IMR-90 (cell line): Measurements from ENCODE around the gene NADK2. TPM values are rescaled to one million over a fixed set of nuclear protein-coding genes. Genes with fewer than 3 reads are reported as not detected.

Experiments used
- ATAC-seq: fragments of 200-7000 bp; cut with Tn5 transposase; 2 replicates; pipeline ENCODE4 v1.9.1; 2020; ENCODE audit warnings: low read depth, mild to moderate bottlenecking, moderate library complexity
- BruUV-seq: library from RNA; stranded (reverse); fragments of 400-500 nt; replicated peaks from 2 replicates; lab custom pipeline; 2021; lab: Mats Ljungman, UMichigan
- CTCF ChIA-PET: fragments of 300-600 bp; formaldehyde crosslinking; extraction: SDS; loops from one replicate; lab custom pipeline; 2021; ENCODE audit warnings: antibody characterized with exemption; lab: Yijun Ruan, JAX
- POLR2A ChIA-PET: fragments of 300-600 bp; sonication (Branson Sonifier 250); formaldehyde crosslinking; loops from one replicate; lab custom pipeline; 2022; ENCODE audit warnings: antibody characterized with exemption; ENCODE audit not compliant: unreplicated experiment; lab: Charles Lee
- DNase-seq: peaks from one replicate; pipeline ENCODE4 v3.0.0; 2013
- H2AFZ ChIP-seq: replicated peaks from 2 replicates; pipeline ENCODE3; 2013; ENCODE audit warnings: low read length, mild to moderate bottlenecking; ENCODE audit not compliant: poor library complexity
- H2AK5ac ChIP-seq: 2 replicates; pipeline ENCODE4 v1.6.1; 2013; ENCODE audit warnings: low read depth, low read length, inconsistent platforms
- H2AK9ac ChIP-seq: replicated peaks from 2 replicates; pipeline ENCODE3; 2013; ENCODE audit warnings: mild to moderate bottlenecking, low read depth, low read length, moderate library complexity; ENCODE audit not compliant: poor library complexity
- H2BK120ac ChIP-seq: 2 replicates; pipeline ENCODE4 v1.6.1; 2013; ENCODE audit warnings: low read depth, low read length, inconsistent platforms
- H2BK15ac ChIP-seq: 3 replicates; pipeline ENCODE4 v1.6.1; 2013; ENCODE audit warnings: low read depth, low read length, inconsistent platforms
- H2BK20ac ChIP-seq: 2 replicates; pipeline ENCODE4 v1.6.1; 2013; ENCODE audit warnings: low read depth, mild to moderate bottlenecking, inconsistent platforms, low read length, moderate library complexity
- H2BK5ac ChIP-seq: 2 replicates; pipeline ENCODE4 v1.6.1; 2013; ENCODE audit warnings: mild to moderate bottlenecking, low read depth, low read length, inconsistent platforms; ENCODE audit not compliant: poor library complexity, severe bottlenecking
- H3K14ac ChIP-seq: replicated peaks from 2 replicates; pipeline ENCODE4 v1.6.1; 2013; ENCODE audit warnings: low read depth, low read length, inconsistent platforms
- H3K18ac ChIP-seq: 2 replicates; pipeline ENCODE4 v1.6.1; 2013; ENCODE audit warnings: low read depth, low read length, control low read depth
- H3K23ac ChIP-seq: 2 replicates; pipeline ENCODE4 v1.6.1; 2013; ENCODE audit warnings: low read depth, low read length, inconsistent platforms
- H3K27ac ChIP-seq: 2 replicates; pipeline ENCODE4 v1.5.1; 2013; ENCODE audit warnings: mild to moderate bottlenecking, control low read depth, low read length; ENCODE audit not compliant: insufficient read depth
- H3K27me3 ChIP-seq: 2 replicates; pipeline ENCODE4 v1.6.1; 2013; ENCODE audit warnings: low read length; ENCODE audit not compliant: control insufficient read depth, insufficient read depth
- H3K36me3 ChIP-seq: 2 replicates; pipeline ENCODE4 v1.6.1; 2013; ENCODE audit warnings: low read length, mixed read lengths; ENCODE audit not compliant: control insufficient read depth, insufficient read depth
- H3K4ac ChIP-seq: 2 replicates; pipeline ENCODE4 v1.6.1; 2013; ENCODE audit warnings: low read depth, low read length, inconsistent platforms
- H3K4me1 ChIP-seq: 2 replicates; pipeline ENCODE4 v1.6.1; 2013; ENCODE audit warnings: low read length, mixed read lengths; ENCODE audit not compliant: control insufficient read depth, insufficient read depth
- H3K4me2 ChIP-seq: 2 replicates; pipeline ENCODE4 v1.6.1; 2013; ENCODE audit warnings: low read depth, mild to moderate bottlenecking, control low read depth, low read length, moderate library complexity
- H3K4me3 ChIP-seq: 2 replicates; pipeline ENCODE4 v1.5.1; 2013; ENCODE audit warnings: low read depth, mild to moderate bottlenecking, control low read depth, low read length, moderate library complexity; ENCODE audit not compliant: insufficient read depth
- H3K56ac ChIP-seq: 2 replicates; pipeline ENCODE4 v1.6.1; 2013; ENCODE audit warnings: low read length, inconsistent platforms; ENCODE audit not compliant: insufficient read depth; ENCODE audit errors: extremely low read depth
- H3K79me1 ChIP-seq, 2 experiments: 2 replicates each; pipeline ENCODE4 v1.6.1; 2013; ENCODE audit warnings: low read length in 2 of 2, inconsistent platforms in 1 of 2, low read depth in 1 of 2
- H3K9ac ChIP-seq: 2 replicates; pipeline ENCODE4 v1.6.1; 2013; ENCODE audit warnings: low read depth, low read length, control low read depth
- H3K9me1 ChIP-seq: 2 replicates; pipeline ENCODE4 v1.6.1; 2013; ENCODE audit warnings: low read length, inconsistent platforms; ENCODE audit not compliant: insufficient read depth
- H3K9me3 ChIP-seq: 2 replicates; pipeline ENCODE4 v1.6.1; 2013; ENCODE audit warnings: low read length; ENCODE audit not compliant: control insufficient read depth, insufficient read depth
- H4K20me1 ChIP-seq: 2 replicates; pipeline ENCODE4 v1.6.1; 2013; ENCODE audit warnings: low read length, inconsistent platforms; ENCODE audit not compliant: insufficient read depth
- H4K5ac ChIP-seq: 2 replicates; pipeline ENCODE4 v1.6.1; 2013; ENCODE audit warnings: mild to moderate bottlenecking, low read depth, low read length, control low read depth
- H4K8ac ChIP-seq, 2 experiments: 2 replicates each; pipeline ENCODE4 v1.6.1; 2013; ENCODE audit warnings: low read depth in 2 of 2, low read length in 2 of 2, control low read depth in 1 of 2, inconsistent platforms in 1 of 2
- H4K91ac ChIP-seq: 2 replicates; pipeline ENCODE4 v1.6.1; 2013; ENCODE audit warnings: low read depth, low read length, inconsistent platforms; ENCODE audit not compliant: insufficient read depth
- BHLHE40 ChIP-seq: fragments of 150-350 bp; IDR thresholded peaks from 2 replicates; pipeline ENCODE4 v1.6.1; 2016; ENCODE audit warnings: mild to moderate bottlenecking, low read depth, low read length
- CEBPB ChIP-seq: IDR thresholded peaks from 2 replicates; pipeline ENCODE4 v1.6.1; 2012; ENCODE audit warnings: low read depth, low read length, improper control_type of control experiment
- CHD1 ChIP-seq: IDR thresholded peaks from 2 replicates; pipeline ENCODE4 v1.6.1; 2012; ENCODE audit warnings: low read depth, low read length, improper control_type of control experiment
- CTCF ChIP-seq: conservative IDR thresholded peaks from 2 replicates; pipeline ENCODE4 v1.5.1; 2012; ENCODE audit warnings: mild to moderate bottlenecking, low read depth, low read length, improper control_type of control experiment
- FOS ChIP-seq: fragments of 150-350 bp; IDR thresholded peaks from 2 replicates; pipeline ENCODE4 v1.6.1; 2016; ENCODE audit warnings: low read depth, low read length
- MAFK ChIP-seq: IDR thresholded peaks from 2 replicates; pipeline ENCODE4 v1.6.1; 2012; ENCODE audit warnings: low read depth, low read length, improper control_type of control experiment
- MXI1 ChIP-seq: IDR thresholded peaks from 2 replicates; pipeline ENCODE4 v1.6.1; 2012; ENCODE audit warnings: low read depth, mild to moderate bottlenecking, low read length, moderate library complexity, borderline replicate concordance
- NFE2L2 ChIP-seq: fragments of 150-350 bp; IDR thresholded peaks from 2 replicates; pipeline ENCODE4 v1.6.1; 2016; ENCODE audit warnings: low read depth, mild to moderate bottlenecking, low read length
- POLR2A ChIP-seq: IDR thresholded peaks from 2 replicates; pipeline ENCODE4 v1.6.1; 2012; ENCODE audit warnings: mild to moderate bottlenecking, low read depth, low read length
- RAD21 ChIP-seq: IDR thresholded peaks from 2 replicates; pipeline ENCODE4 v1.6.1; 2012; ENCODE audit warnings: low read length, improper control_type of control experiment
- SMC3 ChIP-seq: fragments of 150-350 bp; IDR thresholded peaks from 2 replicates; pipeline ENCODE4 v1.6.1; 2016; ENCODE audit warnings: low read depth, mild to moderate bottlenecking, antibody characterized with exemption, low read length, moderate library complexity
- WGBS, 2 experiments: methylation state at CpG; one replicate each; pipeline versions ENCODE4 v1.1.5 to v1.1.7; 2013; ENCODE audit warnings: missing lambda C conversion rate in 2 of 2; ENCODE audit not compliant: insufficient read length in 1 of 2; ENCODE audit errors: extremely low coverage in 2 of 2; 5-methylcytosine and 5-hydroxymethylcytosine counted together
- dilution Hi-C: fragments of 300-500 bp; cut with HindIII; formaldehyde crosslinking; loops from one replicate; pipeline ENCODE4 v1.14.3; 2018; ENCODE audit warnings: low sequenced_read_pairs; ENCODE audit not compliant: unreplicated experiment
- in situ Hi-C: fragments of 300-500 bp; cut with MboI; formaldehyde crosslinking; loops from 3 replicates; pipeline ENCODE4 v1.14.3; 2019; ENCODE audit warnings: low sequenced_read_pairs, inconsistent platforms, mixed read lengths
- intact Hi-C: fragments of 100-400 bp; cut with micrococcal nuclease; formaldehyde crosslinking; loops from 2 replicates; pipeline ENCODE4 v1.10.0; 2022
- polyA plus RNA-seq, 3 experiments: library from polyadenylated mRNA; depleted of rRNA; stranded (reverse); fragments of >200 nt; gene quantifications; 2 replicates each; pipeline ENCODE4 v1.2.3, GENCODE V29; 2012; ENCODE audit warnings: low replicate concordance in 1 of 3
- total RNA-seq: library from RNA; depleted of rRNA; stranded (reverse); fragments of >200 nt; gene quantifications from 2 replicates; pipeline ENCODE4 v1.2.3, GENCODE V29; 2012
- TF ChIP-seq, protein P1 (sequence below): fragments of 150-350 bp; IDR thresholded peaks from 2 replicates; pipeline ENCODE4 v1.6.1; 2017; ENCODE audit warnings: mild to moderate bottlenecking, antibody characterized with exemption, low read length, low read depth
- TF ChIP-seq, protein P2 (sequence below): fragments of 150-350 bp; IDR thresholded peaks from 2 replicates; pipeline ENCODE4 v1.6.1; 2016; ENCODE audit warnings: low read depth, mild to moderate bottlenecking, low read length, moderate library complexity, borderline replicate concordance

Gene NADK2
- total and polyA plus RNA-seq, 2 of the 4 experiments (the other 2 are of a cell fraction) = 7.4 to 17.4 TPM

DNA sequence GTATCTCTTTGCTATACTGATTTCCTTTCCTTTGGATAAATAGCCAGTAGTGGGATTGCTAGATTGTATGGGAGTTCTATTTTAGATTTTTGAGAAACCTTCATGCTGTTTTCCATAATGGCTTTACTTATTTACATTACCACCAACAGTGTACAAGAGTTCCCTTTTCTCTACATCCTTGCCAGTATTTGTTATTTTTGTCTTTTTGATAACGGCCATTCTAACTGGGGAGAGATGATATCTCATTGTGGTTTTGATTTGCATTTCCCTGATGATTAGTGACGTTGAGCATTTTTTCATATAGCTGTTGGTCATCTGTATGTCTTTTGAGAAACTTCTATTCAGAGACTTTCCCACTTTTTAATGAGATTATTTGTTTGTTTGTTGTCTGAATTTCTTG, 25.8 kb downstream of the NADK2 start:
- in situ Hi-C loops (no loop called here), intact Hi-C loops (no loop called here), dilution Hi-C loops (no loop called here)
- ChIA-PET POLR2A (no interaction called here), CTCF (no interaction called here)
- H2AK5ac ChIP-seq = no peak overlapping the region
- H2AFZ ChIP-seq = no peak overlapping the region
- H3K4me2 ChIP-seq = no peak overlapping the region
- H2BK5ac ChIP-seq = no peak overlapping the region
- ATAC-seq (no peak), DNase-seq (no peak)
- no peak overlapping the region for H2AK9ac ChIP-seq
- H2BK120ac ChIP-seq = no peak overlapping the region
- no peak overlapping the region for H3K27ac ChIP-seq
- no peaks in the 10 kb centered on the region for H3K27me3 ChIP-seq
- WGBS, 2 experiments = no CpG with 5 or more reads among the region's 2 CpGs
- H4K5ac ChIP-seq = no peak overlapping the region
- no peak overlapping the region for H2BK15ac ChIP-seq
- H4K20me1 ChIP-seq = no peaks in the 10 kb centered on the region
- H3K9me1 ChIP-seq = no peaks in the 10 kb centered on the region
- H3K23ac ChIP-seq = no peak overlapping the region
- no peak overlapping the region for H3K18ac ChIP-seq
- no peak overlapping the region for H3K14ac ChIP-seq
- no peak overlapping the region for H3K4ac ChIP-seq
- H3K36me3 ChIP-seq = peaks cover 9% of the 10 kb centered on the region
- H3K79me1 ChIP-seq = peaks cover 0 to 3% of the 10 kb centered on the region in 2 experiments; a peak in 2 of 4 replicates
- no peak overlapping the region for H3K4me3 ChIP-seq
- TF ChIP-seq FOS (no peak), POLR2A (no peak), MAFK (no peak), MXI1 (no peak), CHD1 (no peak), CEBPB (no peak), CTCF (no peak), RAD21 (no peak), NFE2L2 (no peak), BHLHE40 (no peak), SMC3 (no peak)
- TF ChIP-seq, protein P1, sequence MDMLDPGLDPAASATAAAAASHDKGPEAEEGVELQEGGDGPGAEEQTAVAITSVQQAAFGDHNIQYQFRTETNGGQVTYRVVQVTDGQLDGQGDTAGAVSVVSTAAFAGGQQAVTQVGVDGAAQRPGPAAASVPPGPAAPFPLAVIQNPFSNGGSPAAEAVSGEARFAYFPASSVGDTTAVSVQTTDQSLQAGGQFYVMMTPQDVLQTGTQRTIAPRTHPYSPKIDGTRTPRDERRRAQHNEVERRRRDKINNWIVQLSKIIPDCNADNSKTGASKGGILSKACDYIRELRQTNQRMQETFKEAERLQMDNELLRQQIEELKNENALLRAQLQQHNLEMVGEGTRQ = no peak
- TF ChIP-seq, protein P2, sequence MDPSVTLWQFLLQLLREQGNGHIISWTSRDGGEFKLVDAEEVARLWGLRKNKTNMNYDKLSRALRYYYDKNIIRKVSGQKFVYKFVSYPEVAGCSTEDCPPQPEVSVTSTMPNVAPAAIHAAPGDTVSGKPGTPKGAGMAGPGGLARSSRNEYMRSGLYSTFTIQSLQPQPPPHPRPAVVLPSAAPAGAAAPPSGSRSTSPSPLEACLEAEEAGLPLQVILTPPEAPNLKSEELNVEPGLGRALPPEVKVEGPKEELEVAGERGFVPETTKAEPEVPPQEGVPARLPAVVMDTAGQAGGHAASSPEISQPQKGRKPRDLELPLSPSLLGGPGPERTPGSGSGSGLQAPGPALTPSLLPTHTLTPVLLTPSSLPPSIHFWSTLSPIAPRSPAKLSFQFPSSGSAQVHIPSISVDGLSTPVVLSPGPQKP = no peak
- H3K9ac ChIP-seq = no peak overlapping the region
- no peak overlapping the region for H2BK20ac ChIP-seq
- H4K91ac ChIP-seq = no peak overlapping the region
- no peaks in the 10 kb centered on the region for H3K9me3 ChIP-seq
- no peak overlapping the region for H3K56ac ChIP-seq
- no peak overlapping the region for H4K8ac ChIP-seq
- H3K4me1 ChIP-seq = no peaks in the 10 kb centered on the region
- BruUV-seq = no TSS peak
